NOMO-1 (cell line): ENCODE results near the gene PTPRD.

Source experiments
- DNase-seq, 2 experiments: peaks; one replicate each; lab custom pipeline; 2025; ENCODE audit not compliant: unreplicated experiment in 2 of 2; lab: John Stamatoyannopoulos, UW

PTPRD gene

GRCh38 chr9:10272830-10273229 lies 340.0 kb downstream of the PTPRD start:
- no peak for DNase-seq

- no peak for DNase-seq
These were observed 344.0 kb downstream of the PTPRD start for GRCh38 chr9:10268531-10269485.

- no peak for DNase-seq
These were observed 347.6 kb downstream of the PTPRD start for GRCh38 chr9:10265153-10265631.

- DNase-seq = no peak
These were observed 352.3 kb downstream of the PTPRD start for GRCh38 chr9:10260501-10260900.

GRCh38 chr9:10259668-10260067 lies 353.1 kb downstream of the PTPRD start:
- DNase-seq = no peak

- no peak for DNase-seq
These were observed 357.0 kb downstream of the PTPRD start for GRCh38 chr9:10255758-10256157.

GRCh38 chr9:10254338-10254737 lies 358.5 kb downstream of the PTPRD start:
- DNase-seq = no peak

GRCh38 chr9:10253341-10253740 lies 359.5 kb downstream of the PTPRD start:
- DNase-seq = no peak

- DNase-seq = no peak
These were observed 360.6 kb downstream of the PTPRD start for GRCh38 chr9:10252174-10252573.

GRCh38 chr9:10251490-10251889 lies 361.3 kb downstream of the PTPRD start:
- DNase-seq = no peak

GRCh38 chr9:10250219-10250618 lies 362.6 kb downstream of the PTPRD start:
- DNase-seq = no peak

- no peak for DNase-seq
These were observed 363.9 kb downstream of the PTPRD start for GRCh38 chr9:10248890-10249289.

- no peak for DNase-seq
These were observed 370.5 kb downstream of the PTPRD start for GRCh38 chr9:10242255-10242654.

- DNase-seq = no peak
These were observed 374.7 kb downstream of the PTPRD start for GRCh38 chr9:10238087-10238486.

GRCh38 chr9:10237584-10237983 lies 375.2 kb downstream of the PTPRD start:
- DNase-seq = no peak

- no peak for DNase-seq
These were observed 376.6 kb downstream of the PTPRD start for GRCh38 chr9:10236161-10236560.

GRCh38 chr9:10235376-10235775 lies 377.4 kb downstream of the PTPRD start:
- DNase-seq = no peak

- DNase-seq = no peak
These were observed 380.4 kb downstream of the PTPRD start for GRCh38 chr9:10232352-10232930.

GRCh38 chr9:10230512-10230911 lies 382.3 kb downstream of the PTPRD start:
- DNase-seq = no peak

- no peak for DNase-seq
These were observed 384.7 kb downstream of the PTPRD start for GRCh38 chr9:10228082-10228481.

GRCh38 chr9:10226996-10227395 lies 385.8 kb downstream of the PTPRD start:
- no peak for DNase-seq

- no peak for DNase-seq
These were observed 400.1 kb downstream of the PTPRD start for GRCh38 chr9:10212702-10213101.
